Endothelial cell of umbilical vein (primary cell): Measurements from ENCODE around the gene AKNA. TPM values are rescaled to one million over a fixed set of nuclear protein-coding genes. Genes with fewer than 3 reads are reported as not detected.

ENCODE experiments used
- BruUV-seq: library from RNA; stranded (reverse); fragments of 400-500 nt; replicated peaks from 2 replicates; lab custom pipeline; 2021; lab: Mats Ljungman, UMichigan
- CTCF ChIA-PET: fragments of 300-600, 350-600 bp; sonication (Branson Sonifier 250); formaldehyde crosslinking; loops from one replicate; lab custom pipeline; 2021; ENCODE audit warnings: antibody characterized with exemption, inconsistent platforms; lab: Charles Lee
- POLR2A ChIA-PET: fragments of 300-600, 350-600 bp; sonication (Branson Sonifier 250); formaldehyde crosslinking; loops from one replicate; lab custom pipeline; 2021; ENCODE audit warnings: antibody characterized with exemption, inconsistent platforms; lab: Charles Lee
- DNase-seq: peaks from one replicate; pipeline ENCODE4 v3.0.0-alpha.2; 2011; ENCODE audit warnings: low read depth, low spot score
- FAIRE-seq: peaks from 2 replicates; lab custom pipeline; 2011; peaks lifted over from hg19 to GRCh38; lab: Jason Lieb, UNC
- H2AFZ ChIP-seq: 2 replicates; pipeline ENCODE4 v1.6.0; 2012; ENCODE audit warnings: low read depth, low read length, control low read depth, inconsistent platforms
- H3K27ac ChIP-seq: 2 replicates; pipeline ENCODE4 v1.5.1; 2011; ENCODE audit warnings: low read depth, mild to moderate bottlenecking, control low read depth, low read length, moderate library complexity; ENCODE audit not compliant: insufficient read depth
- H3K27me3 ChIP-seq, 2 experiments: 2 replicates each; pipeline versions ENCODE4 v1.6.0 to v1.6.1; 2011; ENCODE audit warnings: low read length in 2 of 2, mixed read lengths in 1 of 2; ENCODE audit not compliant: control insufficient read depth in 2 of 2, insufficient read depth in 2 of 2
- H3K36me3 ChIP-seq, 2 experiments: 2 replicates in 1 of 2; 3 replicates in 1 of 2; pipeline ENCODE4 v1.5.1; 2011; ENCODE audit warnings: low read length in 2 of 2, mild to moderate bottlenecking in 1 of 2, moderate library complexity in 1 of 2; ENCODE audit not compliant: control insufficient read depth in 2 of 2, insufficient read depth in 2 of 2; ENCODE audit errors: extremely low read depth in 1 of 2
- H3K4me1 ChIP-seq: 3 replicates; pipeline ENCODE4 v1.5.1; 2011; ENCODE audit warnings: mild to moderate bottlenecking, low read length; ENCODE audit not compliant: control insufficient read depth, insufficient read depth; ENCODE audit errors: extremely low read depth
- H3K4me2 ChIP-seq: 2 replicates; pipeline ENCODE4 v1.6.1; 2011; ENCODE audit warnings: low read length, control low read depth, mixed read lengths; ENCODE audit not compliant: insufficient read depth
- H3K4me3 ChIP-seq, 3 experiments: fragments of 200-600 bp in 1 of 3; sonication (generic), shearing (Covaris generic) in 1 of 3; replicated peaks in 1 of 3; 2 replicates each; pipeline ENCODE4 v1.5.1; 2011 to 2016; ENCODE audit warnings: control low read depth in 3 of 3, low read length in 3 of 3, mild to moderate bottlenecking in 2 of 3, inconsistent platforms in 1 of 3, low read depth in 1 of 3, moderate library complexity in 1 of 3; ENCODE audit not compliant: insufficient read depth in 1 of 3
- H3K79me2 ChIP-seq: 2 replicates; pipeline ENCODE4 v1.6.0; 2012; ENCODE audit warnings: low read length, inconsistent platforms; ENCODE audit not compliant: control insufficient read depth, insufficient read depth
- H3K9ac ChIP-seq: replicated peaks from 2 replicates; pipeline ENCODE3; 2011; ENCODE audit warnings: low read length, control low read depth; ENCODE audit not compliant: insufficient read depth; ENCODE audit errors: extremely low read depth
- H3K9me1 ChIP-seq: replicated peaks from 3 replicates; pipeline ENCODE4 v1.6.0; 2011; ENCODE audit warnings: mild to moderate bottlenecking, low read length; ENCODE audit not compliant: control insufficient read depth, insufficient read depth; ENCODE audit errors: extremely low read depth
- H3K9me3 ChIP-seq: replicated peaks from 2 replicates; pipeline ENCODE4 v1.5.1; 2012; ENCODE audit warnings: low read length, inconsistent platforms; ENCODE audit not compliant: control insufficient read depth, insufficient read depth
- H4K20me1 ChIP-seq: replicated peaks from 2 replicates; pipeline ENCODE3; 2011; ENCODE audit warnings: mild to moderate bottlenecking, low read length; ENCODE audit not compliant: control insufficient read depth, insufficient read depth; ENCODE audit errors: extremely low read depth
- EZH2 ChIP-seq: IDR thresholded peaks from 2 replicates; pipeline ENCODE4 v1.6.1; 2012; ENCODE audit warnings: borderline replicate concordance, low read depth, mild to moderate bottlenecking, moderate library complexity, low read length, inconsistent platforms; ENCODE audit not compliant: severe bottlenecking
- FOS ChIP-seq: IDR thresholded peaks from 2 replicates; pipeline ENCODE4 v1.6.1; 2011; ENCODE audit warnings: mild to moderate bottlenecking, low read length, moderate library complexity, borderline replicate concordance; ENCODE audit not compliant: insufficient read depth
- GATA2 ChIP-seq: IDR thresholded peaks from 2 replicates; pipeline ENCODE4 v1.7.0; 2011; ENCODE audit warnings: low read depth, mild to moderate bottlenecking, moderate library complexity, mixed read lengths, low read length; ENCODE audit not compliant: insufficient read length, insufficient read depth
- JUN ChIP-seq: IDR thresholded peaks from 2 replicates; pipeline ENCODE4 v1.6.1; 2011; ENCODE audit warnings: borderline replicate concordance, low read depth; ENCODE audit not compliant: insufficient read length, insufficient read depth
- MYC ChIP-seq: IDR thresholded peaks from one replicate; pipeline ENCODE4 v1.6.1; 2011; ENCODE audit warnings: mild to moderate bottlenecking, low read depth, low read length
- POLR2A ChIP-seq: IDR thresholded peaks from 2 replicates; pipeline ENCODE4 v1.6.1; 2012; ENCODE audit warnings: low read depth, mild to moderate bottlenecking, control low read depth, low read length
- POLR2AphosphoS5 ChIP-seq: IDR thresholded peaks from 2 replicates; pipeline ENCODE4 v1.6.1; 2012; ENCODE audit warnings: low read depth, mild to moderate bottlenecking, control low read depth, low read length, moderate library complexity; ENCODE audit not compliant: insufficient read depth
- dilution Hi-C: fragments of 300-500 bp; cut with MboI; formaldehyde crosslinking; loops from one replicate; pipeline ENCODE4 v1.15.0; 2019; ENCODE audit warnings: low sequenced_read_pairs; ENCODE audit not compliant: extremely low pct_ligation_motif_present
- intact Hi-C: fragments of 100-400 bp; cut with micrococcal nuclease; formaldehyde crosslinking; loops from one replicate; pipeline ENCODE4 v1.10.0; 2022
- polyA plus RNA-seq, 4 experiments: library from polyadenylated mRNA; depleted of rRNA in 3 of 4; stranded (reverse) in 3 of 4; unstranded in 1 of 4; fragments of >200 nt; gene quantifications; 2 replicates each; pipeline versions ENCODE4 v1.2.1 to v1.2.3, GENCODE V29; 2011 to 2012; ENCODE audit warnings: missing spikeins in 1 of 4
- total RNA-seq: library from RNA; stranded (reverse); gene quantifications from 2 replicates; pipeline ENCODE4 v1.2.3, GENCODE V29; 2021
- TF ChIP-seq, protein P1 (sequence below): IDR thresholded peaks from 2 replicates; pipeline ENCODE4 v1.6.1; 2011; ENCODE audit not compliant: insufficient read depth, insufficient read length
- TF ChIP-seq, protein P2 (sequence below), 2 donors: IDR thresholded peaks; 1 replicate in 1 of 2; 2 replicates in 1 of 2; pipeline ENCODE4 v1.5.1; 2011; ENCODE audit warnings: low read length in 2 of 2, mild to moderate bottlenecking in 2 of 2, moderate library complexity in 2 of 2, control low read depth in 1 of 2, inconsistent platforms in 1 of 2, low read depth in 1 of 2; ENCODE audit not compliant: insufficient read depth in 1 of 2; ENCODE audit errors: extremely low read depth in 1 of 2

The AKNA gene
- total and polyA plus RNA-seq, 2 donors (not counting 3 experiments of a cell fraction or from before 2014, with no cell fraction given): 11.3 to 22.4 TPM

DNA sequence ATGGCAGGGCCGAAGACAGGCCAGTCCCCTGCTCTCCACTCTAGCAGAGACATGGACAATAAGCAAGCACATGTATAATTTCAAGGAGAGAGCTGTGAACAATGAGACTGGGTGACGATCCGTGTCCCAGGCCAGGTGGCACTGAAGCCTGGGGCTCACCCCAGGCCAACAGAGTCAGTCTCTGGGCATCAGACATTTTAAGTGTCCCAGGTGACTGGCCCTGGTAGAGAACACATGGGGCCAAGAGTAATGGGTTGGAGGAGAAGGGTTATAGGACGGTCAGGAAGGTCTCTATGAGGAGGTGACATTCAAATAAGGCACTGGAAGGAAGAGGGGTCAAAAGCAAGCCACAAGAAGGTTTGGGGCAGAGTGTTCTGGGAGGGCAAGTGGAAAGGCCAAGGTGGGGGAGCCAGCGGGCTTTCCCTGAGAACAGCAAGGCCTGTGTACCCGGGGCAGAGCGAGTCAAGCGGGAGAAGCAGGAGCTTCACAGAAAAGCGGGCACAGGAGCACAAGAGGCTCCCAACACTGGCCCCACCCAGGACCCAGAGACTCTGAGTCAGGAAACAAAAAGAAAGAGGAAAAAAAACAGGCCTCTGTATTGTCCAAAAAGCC is 1.1 kb upstream of the AKNA start:
- peaks cover 31% of the 10 kb centered on the region for H3K4me1 ChIP-seq
- BruUV-seq: no TSS peak
- TF ChIP-seq EZH2 (no peak), FOS (no peak), JUN (no peak), POLR2A (no peak), GATA2 (no peak), MYC (no peak), POLR2AphosphoS5 (no peak)
- TF ChIP-seq, protein P1, sequence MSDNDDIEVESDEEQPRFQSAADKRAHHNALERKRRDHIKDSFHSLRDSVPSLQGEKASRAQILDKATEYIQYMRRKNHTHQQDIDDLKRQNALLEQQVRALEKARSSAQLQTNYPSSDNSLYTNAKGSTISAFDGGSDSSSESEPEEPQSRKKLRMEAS: no peak
- TF ChIP-seq, protein P2, sequence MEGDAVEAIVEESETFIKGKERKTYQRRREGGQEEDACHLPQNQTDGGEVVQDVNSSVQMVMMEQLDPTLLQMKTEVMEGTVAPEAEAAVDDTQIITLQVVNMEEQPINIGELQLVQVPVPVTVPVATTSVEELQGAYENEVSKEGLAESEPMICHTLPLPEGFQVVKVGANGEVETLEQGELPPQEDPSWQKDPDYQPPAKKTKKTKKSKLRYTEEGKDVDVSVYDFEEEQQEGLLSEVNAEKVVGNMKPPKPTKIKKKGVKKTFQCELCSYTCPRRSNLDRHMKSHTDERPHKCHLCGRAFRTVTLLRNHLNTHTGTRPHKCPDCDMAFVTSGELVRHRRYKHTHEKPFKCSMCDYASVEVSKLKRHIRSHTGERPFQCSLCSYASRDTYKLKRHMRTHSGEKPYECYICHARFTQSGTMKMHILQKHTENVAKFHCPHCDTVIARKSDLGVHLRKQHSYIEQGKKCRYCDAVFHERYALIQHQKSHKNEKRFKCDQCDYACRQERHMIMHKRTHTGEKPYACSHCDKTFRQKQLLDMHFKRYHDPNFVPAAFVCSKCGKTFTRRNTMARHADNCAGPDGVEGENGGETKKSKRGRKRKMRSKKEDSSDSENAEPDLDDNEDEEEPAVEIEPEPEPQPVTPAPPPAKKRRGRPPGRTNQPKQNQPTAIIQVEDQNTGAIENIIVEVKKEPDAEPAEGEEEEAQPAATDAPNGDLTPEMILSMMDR (IDR thresholded peaks at IDR 0.05; ENCODE audit: extremely low read depth in 1 of 2, insufficient read depth in 1 of 2, low read depth in 1 of 2, low read length in 2 of 2): no peak
- no peak overlapping the region for H3K27ac ChIP-seq
- intact Hi-C loops (loop anchor here (2.0 kb wide), 1 partner anchor 50 kb away; no protein-coding TSS in a partner anchor), dilution Hi-C loops (no loop called here)
- H3K4me3 ChIP-seq: no peak overlapping the region
- H3K9me3 ChIP-seq: no peaks in the 10 kb centered on the region
- ChIA-PET POLR2A (no interaction called here), CTCF (interaction anchor here (1.3 to 3.8 kb wide), 3 partner anchors 10 to 50 kb away, joined by 3 to 24 read pairs (median 11); no protein-coding TSS in a partner anchor)
- H3K4me2 ChIP-seq: no peak overlapping the region
- H3K9me1 ChIP-seq: no peaks in the 10 kb centered on the region
- H3K27me3 ChIP-seq: no peaks in the 10 kb centered on the region
- H3K36me3 ChIP-seq: no peaks in the 10 kb centered on the region
- no peak overlapping the region for H2AFZ ChIP-seq
- FAIRE-seq (no peak), DNase-seq (no peak)
- H3K79me2 ChIP-seq: peaks cover 6% of the 10 kb centered on the region
- H4K20me1 ChIP-seq: no peaks in the 10 kb centered on the region
- no peak overlapping the region for H3K9ac ChIP-seq
